Measurements from ENCODE around the gene SDF2. TPM values are rescaled to one million over a fixed set of nuclear protein-coding genes. Genes with fewer than 3 reads are reported as not detected.
A peak's percentile ranks its signal among the peaks of the same experiment; 100 is the strongest.

The SDF2 gene
- total RNA-seq, 1 experiment from 2014 or later = 46.0 TPM

DNA sequence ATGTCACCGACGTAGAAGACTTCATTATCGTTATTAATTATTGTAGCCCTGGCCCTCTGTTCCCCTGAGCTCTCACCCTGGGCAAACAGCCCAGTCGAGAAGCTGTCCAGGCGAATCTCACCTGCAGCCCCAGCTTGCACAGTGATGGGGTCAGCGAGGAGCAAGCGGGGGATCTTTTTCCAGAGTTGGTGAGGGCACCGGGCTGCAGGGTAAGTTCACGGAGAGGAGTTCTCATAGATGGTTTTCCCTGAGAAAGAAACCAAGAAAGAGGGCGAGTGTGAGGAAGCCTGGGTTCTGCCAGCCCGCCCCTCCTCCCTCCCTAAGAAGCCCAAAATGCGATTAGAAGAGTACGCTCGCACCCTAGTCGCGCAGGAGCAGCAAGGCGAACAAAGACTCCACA, 63.3 kb downstream of the SDF2 start:
- Histone ChIP-seq H3K36me3 (peaks cover 21% of the 10 kb centered on the region), H3K4me3 (peak overlapping the region; percentile 94), H3K27ac (peak overlapping the region; percentile 85), H3K9me3 (replicated peaks) (no peaks in the 10 kb centered on the region), H3K27me3 (no peaks in the 10 kb centered on the region), H3K4me1 (no peaks in the 10 kb centered on the region)
- DNase-seq = no peak

Other genes starting within 250 kb of the SDF2 start
- not detected in 2 replicates for gene SLC13A2, start 188.3 kb downstream of the SDF2 start, total RNA-seq (2014; rRNA removed; shearing (Covaris generic))
- not detected in 2 replicates for gene FOXN1, start 155.6 kb downstream of the SDF2 start, total RNA-seq (2014; rRNA removed; shearing (Covaris generic))
- 53.7 and 58.7 TPM in 2 replicates for gene UNC119, start 109.3 kb downstream of the SDF2 start, total RNA-seq (2014; rRNA removed; shearing (Covaris generic))
- gene PIGS, start 90.4 kb downstream of the SDF2 start, total RNA-seq (2014; rRNA removed; shearing (Covaris generic)) = 38.0 and 41.8 TPM in 2 replicates
- gene ALDOC, start 85.0 kb downstream of the SDF2 start, total RNA-seq (2014; rRNA removed; shearing (Covaris generic)) = 0.18 and 0.47 TPM in 2 replicates
- gene SPAG5, start 62.9 kb downstream of the SDF2 start, total RNA-seq (2014; rRNA removed; shearing (Covaris generic)) = 131 and 147 TPM in 2 replicates
- 16.1 and 19.9 TPM in 2 replicates for gene RSKR, start 47.7 kb downstream of the SDF2 start, total RNA-seq (2014; rRNA removed; shearing (Covaris generic))
- gene BLTP2, start 16.7 kb downstream of the SDF2 start, total RNA-seq (2014; rRNA removed; shearing (Covaris generic)) = 115 and 120 TPM in 2 replicates
- gene SUPT6H, start 299 bp upstream of the SDF2 start, total RNA-seq (2014; rRNA removed; shearing (Covaris generic)) = 60.2 and 66.3 TPM in 2 replicates
- gene PROCA1, start 50.0 kb upstream of the SDF2 start, total RNA-seq (2014; rRNA removed; shearing (Covaris generic)) = 5.4 and 7.0 TPM in 2 replicates
- gene RAB34, start 56.0 kb upstream of the SDF2 start, total RNA-seq (2014; rRNA removed; shearing (Covaris generic)) = 191 and 201 TPM in 2 replicates
- gene RPL23A, start 58.1 kb upstream of the SDF2 start, total RNA-seq (2014; rRNA removed; shearing (Covaris generic)) = 1,716 and 1,788 TPM in 2 replicates
- gene TLCD1, start 64.3 kb upstream of the SDF2 start, total RNA-seq (2014; rRNA removed; shearing (Covaris generic)) = 7.5 and 10.0 TPM in 2 replicates
- 1.7 and 2.6 TPM in 2 replicates for gene NEK8, start 66.9 kb upstream of the SDF2 start, total RNA-seq (2014; rRNA removed; shearing (Covaris generic))
- 118 and 123 TPM in 2 replicates for gene TRAF4, start 82.1 kb upstream of the SDF2 start, total RNA-seq (2014; rRNA removed; shearing (Covaris generic))
- 17.4 and 22.8 TPM in 2 replicates for gene FAM222B, start 180.9 kb upstream of the SDF2 start, total RNA-seq (2014; rRNA removed; shearing (Covaris generic))
- 58.2 and 63.5 TPM in 2 replicates for gene ERAL1, start 193.1 kb upstream of the SDF2 start, total RNA-seq (2014; rRNA removed; shearing (Covaris generic))
- gene FLOT2, start 235.8 kb upstream of the SDF2 start, total RNA-seq (2014; rRNA removed; shearing (Covaris generic)) = 44.7 and 46.4 TPM in 2 replicates
- 25.6 and 27.0 TPM in 2 replicates for gene DHRS13, start 241.2 kb upstream of the SDF2 start, total RNA-seq (2014; rRNA removed; shearing (Covaris generic))